B cell (primary cell): ENCODE measurements around the gene ANO9. TPM values are rescaled to one million over a fixed set of nuclear protein-coding genes. Genes with fewer than 3 reads are reported as not detected.
A peak's percentile ranks its signal among the peaks of the same experiment; 100 is the strongest.

Experiments used
- ATAC-seq: fragments of 200-7000 bp; cut with Tn5 transposase; one replicate; pipeline ENCODE4 v1.10.0; 2021; ENCODE audit warnings: low read depth, mild to moderate bottlenecking, moderate number of reproducible peaks, moderate library complexity
- CTCF ChIA-PET: fragments of 350-600 bp; sonication (Branson Sonifier 250); formaldehyde crosslinking; loops from one replicate; lab custom pipeline; 2021; ENCODE audit warnings: antibody characterized with exemption, inconsistent platforms; lab: Charles Lee
- POLR2A ChIA-PET: fragments of 350-600 bp; sonication (Branson Sonifier 250); formaldehyde crosslinking; loops from one replicate; lab custom pipeline; 2021; ENCODE audit warnings: antibody characterized with exemption; lab: Charles Lee
- DNase-seq: peaks from one replicate; pipeline ENCODE4 v3.0.0; 2013
- H2AFZ ChIP-seq: 2 replicates; pipeline ENCODE4 v1.6.1; 2012; ENCODE audit warnings: mild to moderate bottlenecking, low read depth, low read length; ENCODE audit not compliant: insufficient read depth, poor library complexity, severe bottlenecking
- H3K27ac ChIP-seq, 2 donors: 1 replicate in 1 of 2; 2 replicates in 1 of 2; pipeline ENCODE4 v1.5.1; 2012 to 2013; ENCODE audit warnings: low read length in 2 of 2, mild to moderate bottlenecking in 2 of 2, moderate library complexity in 1 of 2
- H3K27me3 ChIP-seq, 4 experiments: fragments of 200-600 bp in 1 of 4; sonication (generic) in 1 of 4; replicated peaks in 1 of 4; 1 replicate in 2 of 4; 2 replicates in 2 of 4; pipeline versions ENCODE4 v1.6.1 to v1.7.0; 2013 to 2016; ENCODE audit warnings: low read length in 3 of 4, mild to moderate bottlenecking in 2 of 4, mixed read lengths in 1 of 4, moderate library complexity in 1 of 4; ENCODE audit not compliant: insufficient read depth in 4 of 4, control insufficient read depth in 3 of 4; ENCODE audit errors: control extremely low read depth in 1 of 4
- H3K36me3 ChIP-seq, 2 experiments: replicated peaks in 1 of 2; 1 replicate in 1 of 2; 2 replicates in 1 of 2; pipeline versions ENCODE4 v1.6.1 to v1.7.1; 2013; ENCODE audit warnings: low read length in 1 of 2; ENCODE audit not compliant: insufficient read depth in 2 of 2, control insufficient read depth in 1 of 2; ENCODE audit errors: control extremely low read depth in 1 of 2, extremely low read depth in 1 of 2
- H3K4me1 ChIP-seq, 2 donors: fragments of 200-600 bp in 1 of 2; sonication (generic) in 1 of 2; 1 replicate in 1 of 2; 2 replicates in 1 of 2; pipeline versions ENCODE4 v1.5.1 to v1.6.1; 2013 to 2017; ENCODE audit warnings: low read length in 2 of 2; ENCODE audit not compliant: control insufficient read depth in 2 of 2, insufficient read depth in 2 of 2
- H3K4me2 ChIP-seq: replicated peaks from 2 replicates; pipeline ENCODE3; 2012; ENCODE audit warnings: mild to moderate bottlenecking, low read depth, low read length; ENCODE audit not compliant: poor library complexity, severe bottlenecking
- H3K4me3 ChIP-seq, 5 experiments: fragments of 200-600 bp in 1 of 5; sonication (generic) in 1 of 5; 1 replicate in 3 of 5; 2 replicates in 2 of 5; pipeline versions ENCODE4 v1.5.1 to v1.7.0; 2011 to 2016; ENCODE audit warnings: low read length in 4 of 5, mild to moderate bottlenecking in 4 of 5, low read depth in 2 of 5, control low read depth in 1 of 5, moderate library complexity in 1 of 5; ENCODE audit not compliant: insufficient read depth in 1 of 5; ENCODE audit errors: control extremely low read depth in 1 of 5, extremely low read depth in 1 of 5
- H3K79me2 ChIP-seq: fragments of 200-600 bp; sonication (generic); one replicate; pipeline ENCODE4 v1.6.0; 2016; ENCODE audit warnings: low read length; ENCODE audit not compliant: control insufficient read depth, insufficient read depth
- H3K9ac ChIP-seq: fragments of 200-600 bp; sonication (generic); 2 replicates; pipeline ENCODE4 v1.6.1; 2017; ENCODE audit warnings: mild to moderate bottlenecking, low read length, moderate library complexity
- H3K9me3 ChIP-seq, 3 donors: one replicate each; pipeline versions ENCODE4 v1.6.1 to v1.7.1; 2013; ENCODE audit warnings: low read length in 2 of 3; ENCODE audit not compliant: control insufficient read depth in 2 of 3, insufficient read depth in 1 of 3; ENCODE audit errors: control extremely low read depth in 1 of 3
- H4K20me1 ChIP-seq: 2 replicates; pipeline ENCODE4 v1.6.0; 2012; ENCODE audit warnings: mild to moderate bottlenecking, low read length; ENCODE audit not compliant: insufficient read depth, control insufficient read depth, poor library complexity, severe bottlenecking
- H3K27ac Mint-ChIP-seq: one replicate; pipeline ENCODE4 v1.8.0; 2021; ENCODE audit warnings: mixed read lengths
- H3K27me3 Mint-ChIP-seq: one replicate; pipeline ENCODE4 v1.8.0; 2021; ENCODE audit warnings: mixed read lengths
- H3K4me1 Mint-ChIP-seq: one replicate; pipeline ENCODE4 v1.8.0; 2021; ENCODE audit warnings: mixed read lengths
- H3K4me3 Mint-ChIP-seq: one replicate; pipeline ENCODE4 v1.8.0; 2021; ENCODE audit warnings: mixed read lengths
- H3K9me3 Mint-ChIP-seq: one replicate; pipeline ENCODE4 v1.8.0; 2022; ENCODE audit warnings: mixed read lengths; ENCODE audit not compliant: insufficient read depth
- CTCF ChIP-seq: fragments of 200-600 bp; IDR thresholded peaks from one replicate; pipeline ENCODE4 v1.8.0; 2022; ENCODE audit warnings: antibody characterized with exemption, mild to moderate bottlenecking
- EZH2 ChIP-seq: IDR thresholded peaks from 2 replicates; pipeline ENCODE4 v1.6.1; 2012; ENCODE audit warnings: borderline replicate concordance, low read depth, mild to moderate bottlenecking, moderate library complexity, low read length; ENCODE audit not compliant: insufficient read depth, poor library complexity, severe bottlenecking
- WGBS: methylation state at CpG from one replicate; pipeline ENCODE4 v1.1.5; 2013; ENCODE audit warnings: missing lambda C conversion rate; ENCODE audit not compliant: insufficient coverage; 5-methylcytosine and 5-hydroxymethylcytosine counted together
- intact Hi-C: fragments of 100-400 bp; cut with micrococcal nuclease; formaldehyde crosslinking; loops from one replicate; pipeline ENCODE4 v1.10.0; 2022
- polyA plus RNA-seq: library from polyadenylated mRNA; depleted of rRNA; stranded (reverse); fragments of >200 nt; gene quantifications from 2 replicates; pipeline ENCODE4 v1.2.3, GENCODE V29; 2012
- total RNA-seq, 2 donors: library from RNA; stranded (reverse); fragments of 120-200 nt in 1 of 2; gene quantifications; 1 replicate in 1 of 2; 2 replicates in 1 of 2; pipeline versions ENCODE4 v1.2.3 to v1.2.4, GENCODE V29; 2013 to 2022

Gene ANO9
- total and polyA plus RNA-seq, 2 donors (not counting 1 experiment from before 2014, with no cell fraction given) = 62.0 to 107 TPM

- H3K36me3 ChIP-seq = no peaks in the 10 kb centered on the region
- H3K79me2 ChIP-seq = no peaks in the 10 kb centered on the region
- CTCF ChIA-PET = no interaction called here
- TF ChIP-seq CTCF (no peak), EZH2 (no peak)
- H3K27ac ChIP-seq = no peak overlapping the region
- no peak overlapping the region for H3K4me3 Mint-ChIP-seq
- no peak overlapping the region for H3K4me3 ChIP-seq
- WGBS = 86% methylated on average over 22 of the region's 23 CpGs
- H3K4me1 Mint-ChIP-seq = peaks cover 4% of the 10 kb centered on the region
- H3K27ac Mint-ChIP-seq = peak overlapping the region; percentile 61
- DNase-seq (no peak), ATAC-seq (no peak)
- H3K9me3 Mint-ChIP-seq = no peaks in the 10 kb centered on the region
- H3K27me3 ChIP-seq = peaks cover 0 to 21% (median 4%) of the 10 kb centered on the region in 4 experiments
- H3K4me1 ChIP-seq = no peaks in the 10 kb centered on the region
- peaks cover 23% of the 10 kb centered on the region for H3K27me3 Mint-ChIP-seq
- no peak overlapping the region for H2AFZ ChIP-seq
- peaks cover 0 to 4% (median 0%) of the 10 kb centered on the region in 3 donors for H3K9me3 ChIP-seq
- H4K20me1 ChIP-seq = no peaks in the 10 kb centered on the region
- POLR2A ChIA-PET = interaction anchor here (0.6 kb wide), 1 partner anchor 44 kb away, joined by 3 read pairs; no protein-coding TSS in a partner anchor
- intact Hi-C loops = no loop called here
- H3K4me2 ChIP-seq = no peak overlapping the region
- H3K9ac ChIP-seq = no peak overlapping the region
Measured at GRCh38 chr11:373716-374551, 67.9 kb downstream of the ANO9 start.
